Stimulated activated naive B cell treated with anti-CD40 and anti-IgM and Interleukin-4, amounts not matched to agents 10 μg/mL and 1 μg/mL and 100 μg/mL, for 72 hours (primary cell): ENCODE measurements around the gene SPIN1.

ENCODE experiments used
- ATAC-seq, 2 donors: fragments of 150-1000 bp; cut with Tn5 transposase; replicated peaks; 2 replicates each; pipeline ENCODE4 v1.10.0; 2021; ENCODE audit warnings: moderate library complexity in 1 of 2
- DNase-seq: peaks from one replicate; pipeline ENCODE4 v3.0.0; 2021
- H3K27ac Mint-ChIP-seq: one replicate; pipeline ENCODE4 v1.8.0; 2022; ENCODE audit warnings: mild to moderate bottlenecking, mixed read lengths
- H3K27me3 Mint-ChIP-seq, 2 donors: one replicate each; pipeline ENCODE4 v1.8.0; 2022; ENCODE audit warnings: mixed read lengths in 2 of 2
- H3K36me3 Mint-ChIP-seq, 2 donors: one replicate each; pipeline ENCODE4 v1.8.0; 2022; ENCODE audit warnings: mixed read lengths in 2 of 2, mild to moderate bottlenecking in 1 of 2
- H3K4me1 Mint-ChIP-seq, 2 donors: one replicate each; pipeline ENCODE4 v1.8.0; 2022; ENCODE audit warnings: mixed read lengths in 2 of 2, mild to moderate bottlenecking in 1 of 2
- H3K4me3 Mint-ChIP-seq, 2 donors: one replicate each; pipeline ENCODE4 v1.8.0; 2022; ENCODE audit warnings: mild to moderate bottlenecking in 2 of 2, mixed read lengths in 2 of 2, moderate library complexity in 1 of 2
- H3K9me3 Mint-ChIP-seq, 2 donors: one replicate each; pipeline ENCODE4 v1.8.0; 2022; ENCODE audit warnings: mixed read lengths in 2 of 2, mild to moderate bottlenecking in 1 of 2

Gene SPIN1

DNA sequence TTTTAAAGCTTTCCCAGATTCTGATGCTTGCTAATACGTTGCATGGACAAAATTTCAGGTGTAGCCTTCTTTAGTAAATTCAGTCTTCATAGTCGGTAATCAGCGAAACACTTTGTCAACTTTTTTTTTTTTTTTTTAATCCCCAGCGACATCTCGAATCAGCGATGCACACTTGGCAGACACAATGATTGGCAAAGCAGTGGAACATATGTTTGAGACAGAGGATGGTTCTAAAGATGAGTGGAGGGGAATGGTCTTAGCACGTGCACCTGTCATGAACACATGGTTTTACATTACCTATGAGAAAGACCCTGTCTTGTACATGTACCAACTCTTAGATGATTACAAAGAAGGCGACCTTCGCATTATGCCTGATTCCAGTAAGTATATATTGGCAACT, 80.0 kb downstream of the SPIN1 start:
- H3K36me3 Mint-ChIP-seq = peaks cover 42 to 45% of the 10 kb centered on the region in 2 donors
- H3K27ac Mint-ChIP-seq = no peak overlapping the region
- no peaks in the 10 kb centered on the region for H3K27me3 Mint-ChIP-seq
- ATAC-seq (no peak), DNase-seq (no peak)
- peaks cover 0 to 5% of the 10 kb centered on the region in 2 donors for H3K4me1 Mint-ChIP-seq
- no peak overlapping the region for H3K4me3 Mint-ChIP-seq
- no peaks in the 10 kb centered on the region for H3K9me3 Mint-ChIP-seq

DNA sequence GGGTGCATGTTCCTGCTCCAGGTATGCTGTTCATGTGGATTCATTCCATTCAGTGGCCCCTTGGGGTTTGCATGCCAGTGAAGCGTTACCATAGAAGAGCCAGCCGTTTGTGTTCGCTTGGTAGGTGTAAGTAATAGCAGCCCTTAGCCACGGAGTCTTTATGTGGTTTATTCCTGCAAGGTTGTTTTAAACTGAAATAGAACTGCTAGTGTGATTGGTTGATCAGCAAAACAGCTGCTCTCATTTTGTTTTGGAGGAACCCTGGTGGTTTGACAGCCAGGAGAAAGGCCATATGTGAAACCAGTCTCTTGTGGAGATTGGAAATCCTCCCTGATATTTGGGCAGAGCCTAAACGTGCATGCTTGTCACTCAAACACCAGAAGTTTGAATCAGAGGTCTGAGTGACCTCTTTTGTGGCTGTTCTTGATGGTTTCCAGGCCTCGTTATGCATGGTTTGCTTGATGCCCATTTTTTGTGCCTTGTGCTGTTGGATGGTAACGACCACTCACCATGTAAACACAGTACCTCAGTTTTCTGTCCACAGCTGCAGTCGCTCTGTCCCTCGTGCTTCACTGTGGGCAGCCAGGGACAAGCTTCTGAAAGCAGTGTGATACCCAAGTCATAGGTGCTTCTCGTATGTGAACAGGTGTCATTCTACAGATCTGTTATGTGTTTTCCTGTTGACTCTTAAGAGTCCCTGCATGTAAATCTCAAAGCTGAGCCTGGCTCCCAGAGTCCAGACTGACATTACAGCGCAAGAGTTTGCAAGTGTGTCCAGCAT, 88.4 kb downstream of the SPIN1 start:
- DNase-seq = no peak
- Mint-ChIP-seq H3K36me3 (peaks cover 8 to 28% of the 10 kb centered on the region in 2 donors), H3K27ac (no peak overlapping the region), H3K27me3 (no peaks in the 10 kb centered on the region), H3K9me3 (no peaks in the 10 kb centered on the region), H3K4me3 (no peak overlapping the region), H3K4me1 (no peaks in the 10 kb centered on the region)
- ATAC-seq = no peak

GRCh38 chr9:88477300-88477751, 89.1 kb downstream of the SPIN1 start:
- ATAC-seq = peak in 1 of 2 donors; percentile 16

GRCh38 chr9:88478246-88478645, 90.0 kb downstream of the SPIN1 start:
- H3K9me3 Mint-ChIP-seq = no peaks in the 10 kb centered on the region
- DNase-seq (no peak), ATAC-seq (no peak)
- no peak overlapping the region for H3K27ac Mint-ChIP-seq
- no peaks in the 10 kb centered on the region for H3K27me3 Mint-ChIP-seq
- peaks cover 12 to 35% of the 10 kb centered on the region in 2 donors for H3K36me3 Mint-ChIP-seq
- no peaks in the 10 kb centered on the region for H3K4me1 Mint-ChIP-seq
- H3K4me3 Mint-ChIP-seq = no peak overlapping the region

More at GRCh38 chr9:88477300-88477751, 89.1 kb downstream of the SPIN1 start:
- H3K4me1 Mint-ChIP-seq = no peaks in the 10 kb centered on the region
- H3K27ac Mint-ChIP-seq = no peak overlapping the region
- H3K27me3 Mint-ChIP-seq = no peaks in the 10 kb centered on the region
- H3K4me3 Mint-ChIP-seq = no peak overlapping the region
- peaks cover 11 to 31% of the 10 kb centered on the region in 2 donors for H3K36me3 Mint-ChIP-seq
- no peaks in the 10 kb centered on the region for H3K9me3 Mint-ChIP-seq
- no peak for DNase-seq

DNA sequence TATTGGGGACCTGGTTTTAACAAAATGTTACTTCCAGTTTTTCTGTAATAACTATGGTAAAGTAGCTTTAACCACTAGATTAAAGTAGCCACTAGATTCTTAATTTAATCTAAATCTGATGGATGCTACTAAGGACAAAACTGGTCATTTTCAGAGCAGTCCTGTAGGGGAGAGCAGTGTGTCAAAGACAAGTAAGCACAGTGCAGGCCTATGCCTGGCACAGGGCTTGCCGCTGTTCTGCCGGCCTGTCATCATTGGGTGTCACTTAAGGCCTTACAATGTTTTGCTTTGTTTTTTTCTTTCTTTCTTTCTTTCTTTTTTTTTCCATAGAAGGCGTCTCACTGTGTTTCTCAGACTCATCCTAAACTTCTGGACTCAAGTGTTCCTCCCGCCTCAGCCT, 93.7 kb downstream of the SPIN1 start:
- no peak overlapping the region for H3K4me3 Mint-ChIP-seq
- no peak overlapping the region for H3K27ac Mint-ChIP-seq
- peaks cover 17 to 30% of the 10 kb centered on the region in 2 donors for H3K36me3 Mint-ChIP-seq
- H3K27me3 Mint-ChIP-seq = no peaks in the 10 kb centered on the region
- H3K9me3 Mint-ChIP-seq = no peaks in the 10 kb centered on the region
- ATAC-seq = no peak
- no peak for DNase-seq
- H3K4me1 Mint-ChIP-seq = peaks cover 0 to 3% of the 10 kb centered on the region in 2 donors

DNA sequence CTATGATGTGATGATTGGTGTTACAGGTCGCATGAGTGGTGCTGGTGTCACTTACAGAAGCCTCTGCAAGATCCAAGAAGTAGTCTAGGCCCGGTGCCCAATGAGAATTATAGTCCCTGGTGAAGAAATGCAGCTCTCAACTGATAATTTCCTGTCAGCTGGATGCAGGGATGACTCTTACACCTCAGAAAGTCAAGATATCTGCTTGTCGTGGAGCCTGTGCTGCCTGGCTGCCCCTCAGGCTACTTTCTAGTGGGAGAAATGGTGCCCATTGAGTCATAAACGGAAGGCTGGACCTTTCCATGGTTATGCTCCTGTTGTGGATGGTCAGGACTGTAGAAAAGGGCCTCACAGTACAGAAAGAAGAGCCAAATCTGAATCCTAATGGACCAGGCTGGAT, 99.9 kb downstream of the SPIN1 start:
- H3K9me3 Mint-ChIP-seq = no peaks in the 10 kb centered on the region
- no peaks in the 10 kb centered on the region for H3K27me3 Mint-ChIP-seq
- H3K27ac Mint-ChIP-seq = no peak overlapping the region
- DNase-seq = no peak
- ATAC-seq = no peak
- peaks cover 0 to 3% of the 10 kb centered on the region in 2 donors for H3K4me1 Mint-ChIP-seq
- peaks cover 6 to 13% of the 10 kb centered on the region in 2 donors for H3K36me3 Mint-ChIP-seq
- no peak overlapping the region for H3K4me3 Mint-ChIP-seq

GRCh38 chr9:88494983-88495721, 106.9 kb downstream of the SPIN1 start:
- Mint-ChIP-seq H3K27me3 (no peaks in the 10 kb centered on the region), H3K4me1 (no peaks in the 10 kb centered on the region), H3K4me3 (no peak overlapping the region), H3K27ac (no peak overlapping the region), H3K36me3 (no peaks in the 10 kb centered on the region), H3K9me3 (no peaks in the 10 kb centered on the region)
- no peak for ATAC-seq
- DNase-seq = no peak

- no peak overlapping the region for H3K27ac Mint-ChIP-seq
- no peaks in the 10 kb centered on the region for H3K9me3 Mint-ChIP-seq
- no peak for DNase-seq
- no peaks in the 10 kb centered on the region for H3K27me3 Mint-ChIP-seq
- no peak for ATAC-seq
- H3K36me3 Mint-ChIP-seq = no peaks in the 10 kb centered on the region
- no peaks in the 10 kb centered on the region for H3K4me1 Mint-ChIP-seq
- H3K4me3 Mint-ChIP-seq = no peak overlapping the region
These were observed 109.0 kb downstream of the SPIN1 start for GRCh38 chr9:88497224-88497623.

DNA sequence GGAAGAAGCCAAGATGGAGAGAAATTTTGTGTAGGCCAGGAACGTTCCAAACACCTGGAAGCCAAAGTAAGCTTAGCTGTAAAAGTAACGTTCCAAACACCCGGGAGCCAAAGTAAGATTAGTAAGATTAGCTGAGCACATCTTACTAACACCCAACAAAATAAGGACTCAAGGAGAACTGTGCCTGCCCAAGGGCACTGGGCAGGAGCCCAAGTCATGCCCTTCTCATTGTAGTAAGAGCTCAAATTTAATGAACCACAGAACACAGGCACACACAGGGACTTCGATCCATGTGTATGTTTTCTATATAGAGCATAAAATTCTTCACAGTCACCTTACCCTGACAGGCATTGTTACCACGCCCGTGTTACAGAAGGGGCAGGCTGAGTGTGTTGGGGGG, 110.6 kb downstream of the SPIN1 start:
- Mint-ChIP-seq H3K9me3 (no peaks in the 10 kb centered on the region), H3K4me3 (no peak overlapping the region), H3K36me3 (no peaks in the 10 kb centered on the region), H3K27me3 (no peaks in the 10 kb centered on the region), H3K4me1 (no peaks in the 10 kb centered on the region), H3K27ac (no peak overlapping the region)
- no peak for DNase-seq
- no peak for ATAC-seq

GRCh38 chr9:88501086-88501485, 112.8 kb downstream of the SPIN1 start:
- H3K9me3 Mint-ChIP-seq = no peaks in the 10 kb centered on the region
- no peak for DNase-seq
- H3K4me1 Mint-ChIP-seq = no peaks in the 10 kb centered on the region
- H3K27me3 Mint-ChIP-seq = peaks cover 0 to 4% of the 10 kb centered on the region in 2 donors
- no peak for ATAC-seq
- H3K36me3 Mint-ChIP-seq = no peaks in the 10 kb centered on the region
- no peak overlapping the region for H3K27ac Mint-ChIP-seq
- no peak overlapping the region for H3K4me3 Mint-ChIP-seq

DNA sequence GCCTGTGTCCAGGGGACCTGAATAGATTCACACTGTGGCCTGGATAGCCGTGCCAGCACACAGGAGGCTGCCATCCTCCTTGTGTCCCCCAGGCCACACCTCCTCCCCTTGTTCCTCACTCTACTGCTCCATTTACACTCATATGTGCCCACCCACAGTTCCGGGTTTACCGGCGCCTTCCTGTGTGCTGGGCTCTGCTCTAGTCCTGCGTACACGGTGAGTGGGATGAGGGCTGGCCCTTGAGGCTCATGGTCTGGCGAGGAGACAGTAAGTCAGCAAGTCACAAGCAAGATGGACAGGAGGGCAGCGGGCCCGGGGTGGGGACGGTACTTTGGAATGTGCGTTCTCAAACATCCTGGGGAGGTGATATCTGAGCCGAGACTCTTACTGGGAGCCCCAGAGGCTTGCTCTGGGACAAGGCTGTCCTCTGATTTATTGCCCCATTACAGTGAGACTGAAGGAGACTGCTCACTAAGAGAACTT, 114.3 kb downstream of the SPIN1 start:
- Mint-ChIP-seq H3K27ac (no peak overlapping the region), H3K27me3 (peaks cover 0 to 4% of the 10 kb centered on the region in 2 donors), H3K36me3 (no peaks in the 10 kb centered on the region), H3K4me1 (no peaks in the 10 kb centered on the region), H3K4me3 (no peak overlapping the region), H3K9me3 (no peaks in the 10 kb centered on the region)
- DNase-seq (no peak), ATAC-seq (no peak)

- H3K27ac Mint-ChIP-seq = no peak overlapping the region
- H3K4me1 Mint-ChIP-seq = no peaks in the 10 kb centered on the region
- H3K4me3 Mint-ChIP-seq = no peak overlapping the region
- no peaks in the 10 kb centered on the region for H3K36me3 Mint-ChIP-seq
- no peak for DNase-seq
- no peak for ATAC-seq
- H3K9me3 Mint-ChIP-seq = no peaks in the 10 kb centered on the region
- H3K27me3 Mint-ChIP-seq = peaks cover 0 to 4% of the 10 kb centered on the region in 2 donors
These were observed 115.0 kb downstream of the SPIN1 start for GRCh38 chr9:88503081-88503844.

GRCh38 chr9:88503845-88504764, 115.9 kb downstream of the SPIN1 start:
- peaks cover 0 to 2% of the 10 kb centered on the region in 2 donors for H3K9me3 Mint-ChIP-seq
- no peaks in the 10 kb centered on the region for H3K36me3 Mint-ChIP-seq
- no peak overlapping the region for H3K27ac Mint-ChIP-seq

More at GRCh38 chr9:88503845-88504764, 115.9 kb downstream of the SPIN1 start:
- DNase-seq (no peak), ATAC-seq (no peak)
- Mint-ChIP-seq H3K4me3 (no peak overlapping the region), H3K4me1 (no peaks in the 10 kb centered on the region), H3K27me3 (peaks cover 0 to 4% of the 10 kb centered on the region in 2 donors)
